Mesenteric fat pad (tissue), 1 donor: Measurements from ENCODE around the gene SPA17. TPM values are rescaled to one million over a fixed set of nuclear protein-coding genes. Genes with fewer than 3 reads are reported as not detected.

Source experiments
- total RNA-seq: library from RNA; stranded (reverse); fragmentation: NEBNext Ultra II Directional; extraction: Animal tissue kit (Norgen Biotek cat#: 25700); gene quantifications from one replicate; pipeline ENCODE4 v1.2.1, GENCODE V29; 2021
- donor health status: DM: yes; HTN: yes; CAD: no.

The SPA17 gene
- total RNA-seq, 1 donor from 2014 or later = 4.0 TPM

Other genes with a start within 250 kb of the SPA17 start
- not detected for gene OR8B4, start 249.0 kb upstream of the SPA17 start, total RNA-seq
- not detected for gene OR8B8, start 228.2 kb upstream of the SPA17 start, total RNA-seq
- not detected for gene OR8B12, start 130.2 kb upstream of the SPA17 start, total RNA-seq
- not detected for gene OR8A1, start 103.9 kb upstream of the SPA17 start, total RNA-seq
- gene PANX3, start 62.5 kb upstream of the SPA17 start, total RNA-seq = not detected
- 32.7 TPM for gene TBRG1, start 51.0 kb upstream of the SPA17 start, total RNA-seq
- gene SIAE, start 165 bp upstream of the SPA17 start, total RNA-seq = 28.2 TPM
- 4.0 TPM for gene NRGN, start 66.0 kb downstream of the SPA17 start, total RNA-seq
- gene VSIG2, start 78.4 kb downstream of the SPA17 start, total RNA-seq = 2.0 TPM
- 84.0 TPM for gene ESAM, start 88.4 kb downstream of the SPA17 start, total RNA-seq
- gene MSANTD2, start 126.5 kb downstream of the SPA17 start, total RNA-seq = 11.3 TPM
- 14.8 TPM for gene ROBO3, start 191.5 kb downstream of the SPA17 start, total RNA-seq
- gene ROBO4, start 224.0 kb downstream of the SPA17 start, total RNA-seq = 70.9 TPM
- not detected for gene HEPN1, start 245.3 kb downstream of the SPA17 start, total RNA-seq